ENCODE measurements around the gene UBXN7.
"Not testable (repeated sequence)": the region's sequence is repeated elsewhere in the genome, so short reads cannot be mapped to it uniquely, and the experiment has no call there.

Gene UBXN7

GRCh38 chr3:196323016-196323415, 109.2 kb downstream of the UBXN7 start:
- Histone ChIP-seq H3K27ac (ENCODE audit: low read length) (no peak overlapping the region), H3K9me3 (ENCODE audit: control insufficient read depth, insufficient read depth, low read length) (no peaks in the 10 kb centered on the region), H3K27me3 (ENCODE audit: control insufficient read depth, insufficient read depth, low read length) (no peaks in the 10 kb centered on the region), H3K4me3 (ENCODE audit: low read length) (no peak overlapping the region), H3K4me1 (ENCODE audit: control insufficient read depth, insufficient read depth, low read length) (0 out of 2 replicates have a peak, but pooled peaks cover 2% of the 10 kb centered on the region), H3K36me3 (ENCODE audit: control insufficient read depth, insufficient read depth, low read length) (no peaks in the 10 kb centered on the region)
- WGBS (ENCODE audit: insufficient coverage, insufficient read length): no CpG with 5 or more reads among the region's 4 CpGs
- no peak for DNase-seq (ENCODE audit: low read depth, low spot score)

- Histone ChIP-seq H3K27me3 (ENCODE audit: control insufficient read depth, insufficient read depth, low read length) (no peaks in the 10 kb centered on the region), H3K36me3 (ENCODE audit: control insufficient read depth, insufficient read depth, low read length) (no peaks in the 10 kb centered on the region), H3K4me1 (ENCODE audit: control insufficient read depth, insufficient read depth, low read length) (no peaks in the 10 kb centered on the region), H3K4me3 (ENCODE audit: low read length) (no peak overlapping the region), H3K27ac (ENCODE audit: low read length) (no peak overlapping the region), H3K9me3 (ENCODE audit: control insufficient read depth, insufficient read depth, low read length) (no peaks in the 10 kb centered on the region)
- DNase-seq (ENCODE audit: low read depth, low spot score): no peak
- WGBS (ENCODE audit: insufficient coverage, insufficient read length): no CpG with 5 or more reads among the region's 11 CpGs
Observed at GRCh38 chr3:196321162-196321561, 111.1 kb downstream of the UBXN7 start.

- no peaks in the 10 kb centered on the region for H3K27me3 ChIP-seq (ENCODE audit: control insufficient read depth, insufficient read depth, low read length)
- no peaks in the 10 kb centered on the region for H3K4me1 ChIP-seq (ENCODE audit: control insufficient read depth, insufficient read depth, low read length)
- H3K4me3 ChIP-seq (ENCODE audit: low read length): no peak overlapping the region
- no peak for DNase-seq (ENCODE audit: low read depth, low spot score)
- no peaks in the 10 kb centered on the region for H3K9me3 ChIP-seq (ENCODE audit: control insufficient read depth, insufficient read depth, low read length)
- no CpG with 5 or more reads among the region's 3 CpGs for WGBS (ENCODE audit: insufficient coverage, insufficient read length)
- H3K27ac ChIP-seq (ENCODE audit: low read length): no peak overlapping the region
- H3K36me3 ChIP-seq (ENCODE audit: control insufficient read depth, insufficient read depth, low read length): no peaks in the 10 kb centered on the region
Observed at GRCh38 chr3:196320137-196320536, 112.1 kb downstream of the UBXN7 start.

- Histone ChIP-seq H3K4me3 (ENCODE audit: low read length) (peak within 1 kb of the TSS; percentile 93), H3K27ac (ENCODE audit: low read length) (no peak within 1 kb of the TSS), H3K9me3 (ENCODE audit: control insufficient read depth, insufficient read depth, low read length) (no peaks in the 10 kb centered on the region), H3K36me3 (ENCODE audit: control insufficient read depth, insufficient read depth, low read length) (no peaks in the 10 kb centered on the region), H3K27me3 (ENCODE audit: control insufficient read depth, insufficient read depth, low read length) (no peaks in the 10 kb centered on the region), H3K4me1 (ENCODE audit: control insufficient read depth, insufficient read depth, low read length) (no peaks in the 10 kb centered on the region)
- WGBS (ENCODE audit: insufficient coverage, insufficient read length): no CpG with 5 or more reads among the region's 92 CpGs
- peak; percentile 48 for DNase-seq (ENCODE audit: low read depth, low spot score)
Observed at GRCh38 chr3:196317687-196318467, 114.3 kb downstream of the UBXN7 start, which contains the start of gene DYNLT2B. DYNLT2B (minus strand) TSS chr3:196318240; CDS start chr3:196318152, 88 bp downstream.

GRCh38 chr3:196316799-196317686, 115.2 kb downstream of the UBXN7 start:
- not testable (repeated sequence) for H3K27me3 ChIP-seq (ENCODE audit: control insufficient read depth, insufficient read depth, low read length); DNase-seq (ENCODE audit: low read depth, low spot score); H3K36me3 ChIP-seq (ENCODE audit: control insufficient read depth, insufficient read depth, low read length); H3K27ac ChIP-seq (ENCODE audit: low read length); H3K9me3 ChIP-seq (ENCODE audit: control insufficient read depth, insufficient read depth, low read length); H3K4me1 ChIP-seq (ENCODE audit: control insufficient read depth, insufficient read depth, low read length)
- no CpG with 5 or more reads among the region's 17 CpGs for WGBS (ENCODE audit: insufficient coverage, insufficient read length)
- peak overlapping the region; percentile 93 for H3K4me3 ChIP-seq (ENCODE audit: low read length)

- no CpG with 5 or more reads among the region's 1 CpG for WGBS (ENCODE audit: insufficient coverage, insufficient read length)
- no peaks in the 10 kb centered on the region for H3K27me3 ChIP-seq (ENCODE audit: control insufficient read depth, insufficient read depth, low read length)
- no peaks in the 10 kb centered on the region for H3K9me3 ChIP-seq (ENCODE audit: control insufficient read depth, insufficient read depth, low read length)
- H3K27ac ChIP-seq (ENCODE audit: low read length): no peak overlapping the region
- DNase-seq (ENCODE audit: low read depth, low spot score): no peak
- no peaks in the 10 kb centered on the region for H3K36me3 ChIP-seq (ENCODE audit: control insufficient read depth, insufficient read depth, low read length)
- no peak overlapping the region for H3K4me3 ChIP-seq (ENCODE audit: low read length)
- H3K4me1 ChIP-seq (ENCODE audit: control insufficient read depth, insufficient read depth, low read length): no peaks in the 10 kb centered on the region
Observed at GRCh38 chr3:196315821-196316220, 116.4 kb downstream of the UBXN7 start.

GRCh38 chr3:196314597-196314996, 117.6 kb downstream of the UBXN7 start:
- H3K4me3 ChIP-seq (ENCODE audit: low read length): no peak overlapping the region
- no peak for DNase-seq (ENCODE audit: low read depth, low spot score)
- H3K27ac ChIP-seq (ENCODE audit: low read length): no peak overlapping the region
- no peaks in the 10 kb centered on the region for H3K27me3 ChIP-seq (ENCODE audit: control insufficient read depth, insufficient read depth, low read length)
- no CpG with 5 or more reads among the region's 3 CpGs for WGBS (ENCODE audit: insufficient coverage, insufficient read length)
- no peaks in the 10 kb centered on the region for H3K9me3 ChIP-seq (ENCODE audit: control insufficient read depth, insufficient read depth, low read length)
- H3K36me3 ChIP-seq (ENCODE audit: control insufficient read depth, insufficient read depth, low read length): no peaks in the 10 kb centered on the region
- no peaks in the 10 kb centered on the region for H3K4me1 ChIP-seq (ENCODE audit: control insufficient read depth, insufficient read depth, low read length)

- not testable (repeated sequence) for H3K36me3 ChIP-seq (ENCODE audit: control insufficient read depth, insufficient read depth, low read length); H3K4me3 ChIP-seq (ENCODE audit: low read length); DNase-seq (ENCODE audit: low read depth, low spot score); H3K9me3 ChIP-seq (ENCODE audit: control insufficient read depth, insufficient read depth, low read length); H3K27ac ChIP-seq (ENCODE audit: low read length); H3K27me3 ChIP-seq (ENCODE audit: control insufficient read depth, insufficient read depth, low read length); H3K4me1 ChIP-seq (ENCODE audit: control insufficient read depth, insufficient read depth, low read length)
- no CpG with 5 or more reads among the region's 7 CpGs for WGBS (ENCODE audit: insufficient coverage, insufficient read length)
Observed at GRCh38 chr3:196314086-196314485, 118.1 kb downstream of the UBXN7 start.

- H3K9me3 ChIP-seq (ENCODE audit: control insufficient read depth, insufficient read depth, low read length); H3K4me1 ChIP-seq (ENCODE audit: control insufficient read depth, insufficient read depth, low read length); H3K4me3 ChIP-seq (ENCODE audit: low read length); H3K27me3 ChIP-seq (ENCODE audit: control insufficient read depth, insufficient read depth, low read length); H3K36me3 ChIP-seq (ENCODE audit: control insufficient read depth, insufficient read depth, low read length); H3K27ac ChIP-seq (ENCODE audit: low read length); DNase-seq (ENCODE audit: low read depth, low spot score): not testable (repeated sequence)
- WGBS (ENCODE audit: insufficient coverage, insufficient read length): no CpG with 5 or more reads among the region's 8 CpGs
Observed at GRCh38 chr3:196302960-196303359, 129.3 kb downstream of the UBXN7 start.

- H3K36me3 ChIP-seq (ENCODE audit: control insufficient read depth, insufficient read depth, low read length); H3K4me1 ChIP-seq (ENCODE audit: control insufficient read depth, insufficient read depth, low read length); DNase-seq (ENCODE audit: low read depth, low spot score); H3K9me3 ChIP-seq (ENCODE audit: control insufficient read depth, insufficient read depth, low read length); H3K27me3 ChIP-seq (ENCODE audit: control insufficient read depth, insufficient read depth, low read length); H3K27ac ChIP-seq (ENCODE audit: low read length); H3K4me3 ChIP-seq (ENCODE audit: low read length): not testable (repeated sequence)
- no CpG with 5 or more reads among the region's 10 CpGs for WGBS (ENCODE audit: insufficient coverage, insufficient read length)
Observed at GRCh38 chr3:196302551-196302950, 129.7 kb downstream of the UBXN7 start.
